Transverse colon (tissue), 4 donors: ENCODE data around the gene S100A7A.

Experiments used
- CTCF ChIP-seq, 5 experiments: fragments of 200-600 bp in 3 of 5; fragments of 450-650 bp in 2 of 5; sonication (generic) in 3 of 5; IDR thresholded peaks; 1 replicate in 2 of 5; 2 replicates in 3 of 5; pipeline ENCODE4 v1.5.1; 2016 to 2017; ENCODE audit warnings: antibody characterized with exemption in 5 of 5, inconsistent platforms in 3 of 5, mild to moderate bottlenecking in 2 of 5, moderate library complexity in 1 of 5
- POLR2AphosphoS5 ChIP-seq, 3 donors: sonication (generic); formaldehyde crosslinking; IDR thresholded peaks; one replicate each; pipeline ENCODE4 v1.6.1; 2016; ENCODE audit warnings: antibody characterized with exemption in 3 of 3

GRCh38 chr1:153375511-153375910 lies 40.8 kb upstream of the S100A7A start, which contains the start of gene S100A12:
- TF ChIP-seq CTCF (IDR thresholded peaks at IDR 0.05) (no peak), POLR2AphosphoS5 (IDR thresholded peaks at IDR 0.05) (no peak)
